Stomach (tissue), 4 donors: ENCODE data around the gene KCNC3.

Source experiments
- POLR2AphosphoS5 ChIP-seq, 3 donors: sonication (generic); formaldehyde crosslinking; IDR thresholded peaks; one replicate each; pipeline ENCODE4 v1.6.1; 2016; ENCODE audit warnings: antibody characterized with exemption in 3 of 3
- TF ChIP-seq, protein P1 (sequence below), 7 experiments: fragments of 450-650 bp in 4 of 7; fragments of 200-600 bp in 3 of 7; sonication (generic) in 3 of 7; IDR thresholded peaks; one replicate each; pipeline ENCODE4 v1.5.1; 2016 to 2019; ENCODE audit warnings: antibody characterized with exemption in 7 of 7, control low read depth in 2 of 7, mild to moderate bottlenecking in 1 of 7

DNA sequence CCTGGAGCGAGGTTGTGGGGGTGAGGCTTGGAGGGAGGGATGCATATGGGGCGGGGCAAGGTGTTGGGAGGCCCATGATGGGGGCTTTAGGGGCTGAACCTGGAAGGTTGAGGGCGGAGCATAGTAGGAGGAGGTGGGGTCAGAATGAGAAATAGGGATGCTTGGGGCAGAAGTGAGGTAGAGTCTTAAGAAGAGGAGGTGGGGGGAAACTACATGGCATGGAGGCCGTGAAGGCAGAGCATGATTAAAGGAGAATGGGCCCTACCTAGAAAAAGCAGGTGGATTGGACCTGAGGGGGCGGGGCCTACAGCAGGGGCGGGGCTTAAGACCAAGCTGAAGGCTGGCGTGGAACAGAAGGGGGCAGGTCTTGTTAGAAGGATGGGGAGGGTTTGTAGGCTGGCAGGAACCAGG lies 47.9 kb upstream of the KCNC3 start:
- TF ChIP-seq, protein P1, sequence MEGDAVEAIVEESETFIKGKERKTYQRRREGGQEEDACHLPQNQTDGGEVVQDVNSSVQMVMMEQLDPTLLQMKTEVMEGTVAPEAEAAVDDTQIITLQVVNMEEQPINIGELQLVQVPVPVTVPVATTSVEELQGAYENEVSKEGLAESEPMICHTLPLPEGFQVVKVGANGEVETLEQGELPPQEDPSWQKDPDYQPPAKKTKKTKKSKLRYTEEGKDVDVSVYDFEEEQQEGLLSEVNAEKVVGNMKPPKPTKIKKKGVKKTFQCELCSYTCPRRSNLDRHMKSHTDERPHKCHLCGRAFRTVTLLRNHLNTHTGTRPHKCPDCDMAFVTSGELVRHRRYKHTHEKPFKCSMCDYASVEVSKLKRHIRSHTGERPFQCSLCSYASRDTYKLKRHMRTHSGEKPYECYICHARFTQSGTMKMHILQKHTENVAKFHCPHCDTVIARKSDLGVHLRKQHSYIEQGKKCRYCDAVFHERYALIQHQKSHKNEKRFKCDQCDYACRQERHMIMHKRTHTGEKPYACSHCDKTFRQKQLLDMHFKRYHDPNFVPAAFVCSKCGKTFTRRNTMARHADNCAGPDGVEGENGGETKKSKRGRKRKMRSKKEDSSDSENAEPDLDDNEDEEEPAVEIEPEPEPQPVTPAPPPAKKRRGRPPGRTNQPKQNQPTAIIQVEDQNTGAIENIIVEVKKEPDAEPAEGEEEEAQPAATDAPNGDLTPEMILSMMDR (IDR thresholded peaks at IDR 0.05): no peak
- TF ChIP-seq POLR2AphosphoS5 (IDR thresholded peaks at IDR 0.05): no peak
